Liver (tissue), 9 donors: ENCODE results near the gene ZMPSTE24. TPM values are rescaled to one million over a fixed set of nuclear protein-coding genes. Genes with fewer than 3 reads are reported as not detected.

Experiments
- DNase-seq: peaks from one replicate; pipeline ENCODE4 v3.0.0-alpha.2; 2017; ENCODE audit warnings: low spot score
- H3K27ac ChIP-seq, 2 donors: one replicate each; pipeline ENCODE4 v1.7.0; 2013; ENCODE audit warnings: inconsistent platforms in 2 of 2, low read length in 2 of 2, control low read depth in 1 of 2, low read depth in 1 of 2, mild to moderate bottlenecking in 1 of 2
- H3K27me3 ChIP-seq, 4 donors: one replicate each; pipeline versions ENCODE4 v1.6.1 to v1.7.0; 2013; ENCODE audit warnings: low read length in 3 of 4, inconsistent platforms in 1 of 4, mild to moderate bottlenecking in 1 of 4, moderate library complexity in 1 of 4; ENCODE audit not compliant: control insufficient read depth in 4 of 4, insufficient read depth in 4 of 4
- H3K36me3 ChIP-seq, 4 donors: one replicate each; pipeline versions ENCODE4 v1.6.1 to v1.7.0; 2013; ENCODE audit warnings: low read length in 3 of 4, mild to moderate bottlenecking in 3 of 4, low read depth in 1 of 4, moderate library complexity in 1 of 4; ENCODE audit not compliant: control insufficient read depth in 4 of 4, insufficient read depth in 3 of 4
- H3K4me1 ChIP-seq, 4 donors: one replicate each; pipeline versions ENCODE4 v1.6.1 to v1.7.0; 2013; ENCODE audit warnings: low read length in 3 of 4, mild to moderate bottlenecking in 3 of 4, moderate library complexity in 1 of 4; ENCODE audit not compliant: control insufficient read depth in 4 of 4, insufficient read depth in 4 of 4
- H3K4me3 ChIP-seq, 3 donors: one replicate each; pipeline versions ENCODE4 v1.6.1 to v1.7.0; 2013; ENCODE audit warnings: low read length in 3 of 3, control low read depth in 1 of 3, low read depth in 1 of 3, mild to moderate bottlenecking in 1 of 3
- H3K9ac ChIP-seq, 2 donors: one replicate each; pipeline ENCODE4 v1.7.0; 2013; ENCODE audit warnings: low read length in 2 of 2, mild to moderate bottlenecking in 2 of 2, moderate library complexity in 2 of 2, control low read depth in 1 of 2, low read depth in 1 of 2
- H3K9me3 ChIP-seq, 4 donors: one replicate each; pipeline versions ENCODE4 v1.6.1 to v1.7.0; 2013; ENCODE audit warnings: low read length in 3 of 4; ENCODE audit not compliant: control insufficient read depth in 4 of 4
- ATF3 ChIP-seq: IDR thresholded peaks from 2 replicates; pipeline ENCODE4 v1.6.1; 2016; ENCODE audit warnings: antibody characterized with exemption
- CTCF ChIP-seq: fragments of 150-350 bp; IDR thresholded peaks from 2 replicates; pipeline ENCODE4 v1.5.1; 2017; ENCODE audit warnings: improper control_type of control experiment, low read depth, low read length; ENCODE audit not compliant: missing input control
- EGR1 ChIP-seq, 2 donors: IDR thresholded peaks; 2 replicates each; pipeline ENCODE4 v1.6.1; 2016 to 2018; ENCODE audit warnings: antibody characterized with exemption in 2 of 2, low read depth in 2 of 2
- FOXA1 ChIP-seq: IDR thresholded peaks from 2 replicates; pipeline ENCODE4 v1.6.1; 2016; ENCODE audit warnings: antibody characterized with exemption
- FOXA2 ChIP-seq: IDR thresholded peaks from 2 replicates; pipeline ENCODE4 v1.6.1; 2016; ENCODE audit warnings: antibody characterized with exemption
- GABPA ChIP-seq, 2 donors: IDR thresholded peaks in 1 of 2; conservative IDR thresholded peaks in 1 of 2; 2 replicates each; pipeline ENCODE4 v1.6.1; 2016; ENCODE audit warnings: antibody characterized with exemption in 2 of 2, mild to moderate bottlenecking in 1 of 2, moderate library complexity in 1 of 2
- HNF4A ChIP-seq, 2 donors: conservative IDR thresholded peaks; 2 replicates each; pipeline ENCODE4 v1.6.1; 2016; ENCODE audit warnings: antibody characterized with exemption in 2 of 2, mild to moderate bottlenecking in 2 of 2
- HNF4G ChIP-seq: IDR thresholded peaks from 2 replicates; pipeline ENCODE4 v1.6.1; 2016; ENCODE audit warnings: antibody characterized with exemption
- JUND ChIP-seq, 2 donors: IDR thresholded peaks; 2 replicates each; pipeline ENCODE4 v1.6.1; 2016; ENCODE audit warnings: antibody characterized with exemption in 2 of 2
- MAX ChIP-seq: IDR thresholded peaks from 2 replicates; pipeline ENCODE4 v1.6.1; 2016; ENCODE audit warnings: antibody characterized with exemption
- NR2F2 ChIP-seq: IDR thresholded peaks from 2 replicates; pipeline ENCODE4 v1.6.1; 2016; ENCODE audit warnings: antibody characterized with exemption
- RAD21 ChIP-seq, 2 donors: IDR thresholded peaks; 2 replicates each; pipeline ENCODE4 v1.6.1; 2016; ENCODE audit warnings: antibody characterized with exemption in 2 of 2, mild to moderate bottlenecking in 2 of 2
- REST ChIP-seq: IDR thresholded peaks from 2 replicates; pipeline ENCODE4 v1.6.1; 2016; ENCODE audit warnings: antibody characterized with exemption, mild to moderate bottlenecking
- RXRA ChIP-seq, 2 donors: IDR thresholded peaks; 2 replicates each; pipeline ENCODE4 v1.6.1; 2017 to 2018; ENCODE audit warnings: antibody characterized with exemption in 2 of 2, mild to moderate bottlenecking in 1 of 2
- SP1 ChIP-seq: IDR thresholded peaks from 2 replicates; pipeline ENCODE4 v1.6.1; 2018; ENCODE audit warnings: antibody characterized with exemption, mild to moderate bottlenecking
- TAF1 ChIP-seq: conservative IDR thresholded peaks from 2 replicates; pipeline ENCODE4 v1.6.1; 2016; ENCODE audit warnings: antibody characterized with exemption, mild to moderate bottlenecking
- YY1 ChIP-seq: IDR thresholded peaks from 2 replicates; pipeline ENCODE4 v1.6.1; 2016; ENCODE audit warnings: antibody characterized with exemption, mild to moderate bottlenecking
- WGBS: extraction: QIAGEN DNeasy Blood & Tissue Kit; methylation state at CpG from one replicate; pipeline ENCODE4 v1.1.7; 2013; 5-methylcytosine and 5-hydroxymethylcytosine counted together
- polyA plus RNA-seq, 2 donors: library from polyadenylated mRNA; stranded (reverse) in 1 of 2; unstranded in 1 of 2; fragments of 200-250 nt in 1 of 2; fragments of >200 nt in 1 of 2; fragmentation: Nextera tagmentation in 1 of 2; extraction: Ambion mirVana in 1 of 2; gene quantifications; one replicate each; pipeline versions ENCODE4 v1.2.1 to v1.2.3, GENCODE V29; 2013 to 2015
- total RNA-seq, 2 donors: library from RNA; depleted of rRNA; stranded (reverse); fragments of >200 nt; gene quantifications; one replicate each; pipeline ENCODE4 v1.2.3, GENCODE V29; 2014
- donor health status: healthy.
- donor health status: healthy.
- donor health status: healthy.
- donor health status: healthy.
- donor health status: healthy.

ZMPSTE24 gene
- total and polyA plus RNA-seq, 4 donors: 17.3 to 40.1 (median 22.6) TPM

- no peak overlapping the region for H3K27ac ChIP-seq
These were observed 16.3 kb downstream of the ZMPSTE24 start for GRCh38 chr1:40274331-40274730.

More at GRCh38 chr1:40274331-40274730, 16.3 kb downstream of the ZMPSTE24 start:
- H3K27me3 ChIP-seq: no peaks in the 10 kb centered on the region
- TF ChIP-seq RXRA (IDR thresholded peaks at IDR 0.05) (no peak), REST (no peak), YY1 (no peak), EGR1 (IDR thresholded peaks at IDR 0.05; ENCODE audit: low read depth in 2 of 2) (no peak), FOXA2 (no peak), ATF3 (no peak), NR2F2 (no peak), MAX (no peak), HNF4G (no peak), JUND (IDR thresholded peaks at IDR 0.05) (no peak), GABPA (IDR thresholded peaks at IDR 0.05 in 1 of 2, conservative IDR thresholded peaks at IDR 0.05 in 1 of 2) (no peak), HNF4A (conservative IDR thresholded peaks at IDR 0.05) (no peak), SP1 (no peak), FOXA1 (no peak), RAD21 (IDR thresholded peaks at IDR 0.05) (no peak), TAF1 (no peak), CTCF (no peak)
- H3K4me1 ChIP-seq: peaks cover 2 to 11% (median 7%) of the 10 kb centered on the region in 4 donors
- H3K9ac ChIP-seq: no peak overlapping the region
- H3K4me3 ChIP-seq: no peak overlapping the region
- WGBS: 94% methylated on average over 2 of the region's 2 CpGs
- peaks cover 5 to 19% (median 16%) of the 10 kb centered on the region in 4 donors for H3K36me3 ChIP-seq
- no peak for DNase-seq
- no peaks in the 10 kb centered on the region for H3K9me3 ChIP-seq
